Endothelial cell (in vitro differentiated cells): ENCODE measurements around the gene TNIP3. TPM values are rescaled to one million over a fixed set of nuclear protein-coding genes. Genes with fewer than 3 reads are reported as not detected.
A peak's percentile ranks its signal among the peaks of the same experiment; 100 is the strongest.

Source experiments
- DNase-seq: peaks from one replicate; pipeline ENCODE4 v3.0.0; 2021; ENCODE audit warnings: low spot score
- H3K27ac Mint-ChIP-seq: one replicate; pipeline ENCODE4 v1.8.0; 2021; ENCODE audit warnings: mixed read lengths, inconsistent platforms; ENCODE audit not compliant: unreplicated experiment
- H3K27me3 Mint-ChIP-seq: one replicate; pipeline ENCODE4 v1.8.0; 2021; ENCODE audit warnings: mild to moderate bottlenecking, moderate library complexity, mixed read lengths, inconsistent platforms; ENCODE audit not compliant: unreplicated experiment
- H3K36me3 Mint-ChIP-seq: one replicate; pipeline ENCODE4 v1.8.0; 2021; ENCODE audit warnings: mild to moderate bottlenecking, low read depth, mixed read lengths, inconsistent platforms; ENCODE audit not compliant: unreplicated experiment
- H3K4me1 Mint-ChIP-seq: one replicate; pipeline ENCODE4 v1.8.0; 2021; ENCODE audit warnings: mild to moderate bottlenecking, mixed read lengths, inconsistent platforms; ENCODE audit not compliant: unreplicated experiment
- H3K4me3 Mint-ChIP-seq: one replicate; pipeline ENCODE4 v1.8.0; 2021; ENCODE audit warnings: mild to moderate bottlenecking, mixed read lengths, inconsistent platforms; ENCODE audit not compliant: unreplicated experiment
- H3K9me3 Mint-ChIP-seq: one replicate; pipeline ENCODE4 v1.8.0; 2021; ENCODE audit warnings: mixed read lengths, inconsistent platforms; ENCODE audit not compliant: unreplicated experiment
- total RNA-seq: library from RNA; stranded (reverse); fragmentation: NEBNext Ultra II Directional; extraction: Animal tissue kit (Norgen Biotek cat#: 25700); gene quantifications from one replicate; pipeline ENCODE4 v1.2.1, GENCODE V29; 2021; ENCODE audit not compliant: unreplicated experiment
- TF ChIP-seq, protein P1 (sequence below): fragments of 200-600 bp; sonication (generic); IDR thresholded peaks from one replicate; pipeline ENCODE4 v1.5.0; 2021; ENCODE audit warnings: antibody characterized with exemption; ENCODE audit not compliant: unreplicated experiment

TNIP3 gene
- total RNA-seq, 1 donor from 2014 or later = 4.0 TPM

DNA sequence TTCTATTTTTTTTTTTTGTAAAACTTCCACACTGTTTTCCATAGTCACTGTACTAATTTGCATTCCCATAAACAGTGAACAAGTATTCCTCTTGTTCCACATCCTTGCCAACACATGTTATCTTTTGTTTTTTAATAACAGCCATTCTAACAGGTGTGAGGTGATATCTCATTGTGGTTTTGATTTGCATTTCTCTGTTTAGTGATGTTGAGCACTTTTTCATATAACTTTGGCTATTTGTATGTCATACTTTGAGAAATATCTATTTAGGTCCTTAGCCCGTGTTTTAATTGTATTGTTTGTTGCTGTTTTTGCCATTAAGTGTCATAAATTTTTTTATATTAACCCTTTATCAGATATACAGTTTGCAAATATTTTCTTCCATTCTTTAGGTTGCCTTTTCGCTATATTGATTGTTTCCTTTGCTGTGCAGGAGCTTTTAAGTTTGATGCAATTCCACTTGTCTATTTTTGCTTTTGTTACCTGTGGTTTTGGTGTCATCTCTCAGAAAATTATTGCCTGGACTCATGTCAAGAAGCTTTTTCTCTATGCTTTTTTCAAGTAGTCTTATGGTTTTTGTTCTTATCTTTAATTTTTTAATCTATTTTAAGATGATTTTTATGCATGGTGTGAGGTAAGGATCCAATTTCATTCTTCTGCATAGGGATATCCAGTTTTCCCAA, 63.9 kb downstream of the TNIP3 start:
- H3K27me3 Mint-ChIP-seq = no peaks in the 10 kb centered on the region
- H3K9me3 Mint-ChIP-seq = no peaks in the 10 kb centered on the region
- no peak for DNase-seq
- H3K27ac Mint-ChIP-seq = no peak overlapping the region
- H3K4me3 Mint-ChIP-seq = no peak overlapping the region
- TF ChIP-seq, protein P1, sequence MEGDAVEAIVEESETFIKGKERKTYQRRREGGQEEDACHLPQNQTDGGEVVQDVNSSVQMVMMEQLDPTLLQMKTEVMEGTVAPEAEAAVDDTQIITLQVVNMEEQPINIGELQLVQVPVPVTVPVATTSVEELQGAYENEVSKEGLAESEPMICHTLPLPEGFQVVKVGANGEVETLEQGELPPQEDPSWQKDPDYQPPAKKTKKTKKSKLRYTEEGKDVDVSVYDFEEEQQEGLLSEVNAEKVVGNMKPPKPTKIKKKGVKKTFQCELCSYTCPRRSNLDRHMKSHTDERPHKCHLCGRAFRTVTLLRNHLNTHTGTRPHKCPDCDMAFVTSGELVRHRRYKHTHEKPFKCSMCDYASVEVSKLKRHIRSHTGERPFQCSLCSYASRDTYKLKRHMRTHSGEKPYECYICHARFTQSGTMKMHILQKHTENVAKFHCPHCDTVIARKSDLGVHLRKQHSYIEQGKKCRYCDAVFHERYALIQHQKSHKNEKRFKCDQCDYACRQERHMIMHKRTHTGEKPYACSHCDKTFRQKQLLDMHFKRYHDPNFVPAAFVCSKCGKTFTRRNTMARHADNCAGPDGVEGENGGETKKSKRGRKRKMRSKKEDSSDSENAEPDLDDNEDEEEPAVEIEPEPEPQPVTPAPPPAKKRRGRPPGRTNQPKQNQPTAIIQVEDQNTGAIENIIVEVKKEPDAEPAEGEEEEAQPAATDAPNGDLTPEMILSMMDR = no peak
- no peaks in the 10 kb centered on the region for H3K36me3 Mint-ChIP-seq
- H3K4me1 Mint-ChIP-seq = peaks cover 2% of the 10 kb centered on the region

GRCh38 chr4:121098266-121098665, 65.9 kb downstream of the TNIP3 start:
- H3K27me3 Mint-ChIP-seq = no peaks in the 10 kb centered on the region
- TF ChIP-seq, protein P1 = no peak
- H3K4me1 Mint-ChIP-seq = peaks cover 2% of the 10 kb centered on the region
- no peaks in the 10 kb centered on the region for H3K36me3 Mint-ChIP-seq
- H3K4me3 Mint-ChIP-seq = no peak overlapping the region
- H3K9me3 Mint-ChIP-seq = no peaks in the 10 kb centered on the region
- DNase-seq = no peak
- H3K27ac Mint-ChIP-seq = no peak overlapping the region

- H3K27ac Mint-ChIP-seq = no peak overlapping the region
- no peak overlapping the region for H3K4me3 Mint-ChIP-seq
- TF ChIP-seq, protein P1 = peak; percentile 68
- no peak for DNase-seq
- no peaks in the 10 kb centered on the region for H3K9me3 Mint-ChIP-seq
- peaks cover 2% of the 10 kb centered on the region for H3K4me1 Mint-ChIP-seq
- no peaks in the 10 kb centered on the region for H3K27me3 Mint-ChIP-seq
- no peaks in the 10 kb centered on the region for H3K36me3 Mint-ChIP-seq
Observed at GRCh38 chr4:121096629-121097028, 67.5 kb downstream of the TNIP3 start.

DNA sequence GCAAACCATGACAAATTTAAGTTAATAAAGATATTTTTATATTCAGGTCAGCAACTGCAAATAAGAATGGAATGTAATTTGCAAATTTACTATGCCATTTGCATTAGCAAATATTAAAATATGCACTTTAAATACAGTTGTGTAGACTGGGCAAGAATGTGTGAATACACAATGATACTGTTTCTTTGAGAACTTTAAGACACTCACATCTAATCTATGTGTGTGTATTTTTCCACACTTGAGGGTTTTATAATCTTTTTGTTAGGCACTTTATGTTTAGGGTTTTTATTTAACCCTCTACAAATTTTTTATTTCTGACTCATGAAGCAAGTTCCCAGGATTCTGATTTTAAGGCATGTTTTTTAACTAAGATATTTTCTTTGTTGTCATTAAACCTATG, 67.9 kb downstream of the TNIP3 start:
- Mint-ChIP-seq H3K27me3 (no peaks in the 10 kb centered on the region), H3K4me1 (peaks cover 2% of the 10 kb centered on the region), H3K9me3 (no peaks in the 10 kb centered on the region), H3K36me3 (no peaks in the 10 kb centered on the region), H3K27ac (no peak overlapping the region), H3K4me3 (no peak overlapping the region)
- no peak for DNase-seq
- TF ChIP-seq, protein P1 = no peak

DNA sequence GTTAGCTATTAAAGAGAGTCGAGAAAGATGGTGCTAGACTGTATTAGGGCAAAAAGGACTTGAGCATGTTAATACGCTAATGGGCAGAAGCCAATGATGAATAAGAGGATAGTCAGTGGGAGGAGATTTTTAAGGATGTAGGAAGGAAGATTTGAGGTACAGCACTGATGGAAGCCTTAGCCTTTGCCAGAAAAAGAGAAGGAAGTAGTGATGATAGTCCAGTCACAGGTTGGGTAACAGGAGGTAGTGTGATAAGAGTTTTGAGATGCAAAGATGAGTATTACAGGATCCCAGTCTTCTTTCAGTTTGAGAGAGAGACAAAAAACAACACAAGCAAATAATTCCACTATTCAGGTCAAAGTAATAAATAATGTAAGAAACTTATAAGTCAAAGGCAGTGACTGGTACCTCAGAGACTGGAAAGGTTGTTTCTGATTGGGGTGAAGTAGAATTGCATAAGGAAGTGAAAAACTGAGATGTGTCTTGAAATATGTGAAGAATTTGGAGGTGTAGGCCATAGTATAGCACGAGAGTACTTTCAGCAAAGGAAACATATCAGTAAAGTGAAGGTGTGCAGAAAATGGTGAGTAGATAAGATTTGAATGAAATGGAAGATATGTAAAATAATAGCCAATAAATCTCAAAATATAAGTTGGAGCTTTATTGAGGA, 69.7 kb downstream of the TNIP3 start:
- TF ChIP-seq, protein P1 = no peak
- Mint-ChIP-seq H3K9me3 (no peaks in the 10 kb centered on the region), H3K4me1 (peaks cover 2% of the 10 kb centered on the region), H3K27ac (no peak overlapping the region), H3K36me3 (no peaks in the 10 kb centered on the region), H3K27me3 (no peaks in the 10 kb centered on the region), H3K4me3 (no peak overlapping the region)
- DNase-seq = no peak
